ENCODE data around the gene CLASP2. TPM values are rescaled to one million over a fixed set of nuclear protein-coding genes. Genes with fewer than 3 reads are reported as not detected.
"Not testable (repeated sequence)": the region's sequence is repeated elsewhere in the genome, so short reads cannot be mapped to it uniquely, and the experiment has no call there.

Gene CLASP2
- total RNA-seq, result 10 to 100 TPM; 41.8 to 46.6 TPM

- H3K27me3 Mint-ChIP-seq, result no peaks in the 10 kb centered on the region
- H3K4me1 Mint-ChIP-seq (ENCODE audit: low read depth), result peaks cover 9% of the 10 kb centered on the region
- H3K27ac Mint-ChIP-seq, result peak within 1 kb of the TSS; percentile 90
- H3K36me3 Mint-ChIP-seq, result no peaks in the 10 kb centered on the region
- ChIA-PET POLR2A (interaction anchor here (0.8 kb wide), 1 partner anchor 80 kb away, joined by 3 read pairs; the partner anchor contains the start of gene PDCD6IP), CTCF (interaction anchor here (0.6 kb wide), 1 partner anchor 69 kb away, joined by 3 read pairs; no protein-coding TSS in a partner anchor)
- no peaks in the 10 kb centered on the region for H3K9me3 Mint-ChIP-seq
- DNase-seq, result peak; percentile 89
- peak within 1 kb of the TSS; percentile 85 for H3K4me3 Mint-ChIP-seq
- intact Hi-C loops (cut with micrococcal nuclease), result loop anchor here (1.0 to 10.0 kb wide), 6 partner anchors 69 to 763 kb away; partner anchors contain the start of genes CCR4, PDCD6IP and UBP1
Observed at GRCh38 chr3:33717866-33718594, at the start of gene CLASP2. Gene CLASP2, minus strand, starts transcription at chr3:33718254. Its CDS starts 252 bp downstream, at chr3:33718002.

GRCh38 chr3:33758864-33759263 is 40.8 kb upstream of the CLASP2 start:
- intact Hi-C loops (cut with micrococcal nuclease), result no loop called here
- no peak for DNase-seq
- peaks cover 2% of the 10 kb centered on the region for H3K36me3 Mint-ChIP-seq
- H3K4me1 Mint-ChIP-seq (ENCODE audit: low read depth), result no peaks in the 10 kb centered on the region
- no peak overlapping the region for H3K4me3 Mint-ChIP-seq
- ChIA-PET CTCF (interaction anchor here (0.6 kb wide), 1 partner anchor 112 kb away, joined by 3 read pairs; no protein-coding TSS in a partner anchor), POLR2A (no interaction called here)
- peaks cover 13% of the 10 kb centered on the region for H3K9me3 Mint-ChIP-seq
- H3K27ac Mint-ChIP-seq, result no peak overlapping the region
- peaks cover 4% of the 10 kb centered on the region for H3K27me3 Mint-ChIP-seq

- H3K27ac Mint-ChIP-seq, result no peak overlapping the region
- peaks cover 2% of the 10 kb centered on the region for H3K36me3 Mint-ChIP-seq
- ChIA-PET POLR2A (no interaction called here), CTCF (no interaction called here)
- H3K4me3 Mint-ChIP-seq, result no peak overlapping the region
- no peak for DNase-seq
- H3K9me3 Mint-ChIP-seq, result peaks cover 13% of the 10 kb centered on the region
- intact Hi-C loops (cut with micrococcal nuclease), result no loop called here
- peaks cover 4% of the 10 kb centered on the region for H3K27me3 Mint-ChIP-seq
- H3K4me1 Mint-ChIP-seq (ENCODE audit: low read depth), result no peaks in the 10 kb centered on the region
Observed at GRCh38 chr3:33758281-33758680, 40.2 kb upstream of the CLASP2 start.

GRCh38 chr3:33754391-33754790 is 36.3 kb upstream of the CLASP2 start:
- intact Hi-C loops (cut with micrococcal nuclease); H3K27me3 Mint-ChIP-seq; H3K4me1 Mint-ChIP-seq (ENCODE audit: low read depth); CTCF ChIA-PET; DNase-seq; H3K36me3 Mint-ChIP-seq; H3K27ac Mint-ChIP-seq; POLR2A ChIA-PET; H3K4me3 Mint-ChIP-seq: not testable (repeated sequence)
- H3K9me3 Mint-ChIP-seq, result peaks cover 13% of the 10 kb centered on the region

DNA sequence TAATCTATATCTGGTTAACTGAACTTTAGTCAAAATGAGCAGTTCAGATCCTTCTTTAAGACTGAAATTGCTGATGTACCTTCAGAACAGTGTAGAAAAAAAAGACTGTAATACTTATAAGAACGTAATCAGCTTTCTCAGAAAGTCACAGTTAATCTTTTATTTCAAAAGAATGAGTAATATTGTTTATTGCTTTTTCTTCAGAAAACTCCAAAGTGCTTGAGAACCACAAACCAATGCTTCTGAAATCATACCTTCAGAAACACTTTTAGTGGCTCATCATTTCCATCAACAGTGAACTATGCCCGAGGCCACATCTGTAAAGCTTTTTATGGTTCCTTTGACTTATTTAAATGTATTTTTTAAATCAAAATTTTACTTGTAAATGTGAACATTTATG is 33.3 kb upstream of the CLASP2 start:
- CTCF ChIA-PET, result no interaction called here
- H3K27ac Mint-ChIP-seq, result no peak overlapping the region
- no peak for DNase-seq
- POLR2A ChIA-PET, result interaction anchor here (0.7 kb wide), 1 partner anchor 66 kb away, joined by 4 read pairs; no protein-coding TSS in a partner anchor
- H3K4me1 Mint-ChIP-seq (ENCODE audit: low read depth), result peaks cover 6% of the 10 kb centered on the region
- peaks cover 13% of the 10 kb centered on the region for H3K9me3 Mint-ChIP-seq
- H3K36me3 Mint-ChIP-seq, result peaks cover 2% of the 10 kb centered on the region
- peaks cover 1% of the 10 kb centered on the region for H3K27me3 Mint-ChIP-seq
- intact Hi-C loops (cut with micrococcal nuclease), result no loop called here
- no peak overlapping the region for H3K4me3 Mint-ChIP-seq

DNA sequence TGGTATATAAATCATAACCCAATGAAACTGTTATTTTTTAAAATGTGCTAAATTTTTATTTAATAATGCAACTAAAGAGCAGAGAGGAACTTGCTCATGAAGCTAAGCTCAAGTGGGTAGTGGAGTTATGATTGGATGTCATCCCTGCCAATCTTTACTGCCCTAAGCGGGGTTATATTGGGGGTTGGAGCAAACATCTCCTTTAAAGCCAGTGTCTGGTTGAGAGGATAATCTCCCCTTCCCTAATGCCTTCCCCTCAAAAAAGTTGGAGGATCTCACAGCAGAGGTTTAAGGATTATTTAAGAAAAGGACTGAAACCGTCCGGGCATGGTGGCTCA is 32.1 kb upstream of the CLASP2 start:
- Mint-ChIP-seq H3K4me1 (ENCODE audit: low read depth) (peaks cover 6% of the 10 kb centered on the region), H3K27me3 (peaks cover 1% of the 10 kb centered on the region), H3K4me3 (no peak overlapping the region), H3K9me3 (peaks cover 13% of the 10 kb centered on the region), H3K36me3 (peaks cover 2% of the 10 kb centered on the region), H3K27ac (no peak overlapping the region)
- ChIA-PET CTCF (no interaction called here), POLR2A (no interaction called here)
- intact Hi-C loops (cut with micrococcal nuclease), result no loop called here
- DNase-seq, result no peak

DNA sequence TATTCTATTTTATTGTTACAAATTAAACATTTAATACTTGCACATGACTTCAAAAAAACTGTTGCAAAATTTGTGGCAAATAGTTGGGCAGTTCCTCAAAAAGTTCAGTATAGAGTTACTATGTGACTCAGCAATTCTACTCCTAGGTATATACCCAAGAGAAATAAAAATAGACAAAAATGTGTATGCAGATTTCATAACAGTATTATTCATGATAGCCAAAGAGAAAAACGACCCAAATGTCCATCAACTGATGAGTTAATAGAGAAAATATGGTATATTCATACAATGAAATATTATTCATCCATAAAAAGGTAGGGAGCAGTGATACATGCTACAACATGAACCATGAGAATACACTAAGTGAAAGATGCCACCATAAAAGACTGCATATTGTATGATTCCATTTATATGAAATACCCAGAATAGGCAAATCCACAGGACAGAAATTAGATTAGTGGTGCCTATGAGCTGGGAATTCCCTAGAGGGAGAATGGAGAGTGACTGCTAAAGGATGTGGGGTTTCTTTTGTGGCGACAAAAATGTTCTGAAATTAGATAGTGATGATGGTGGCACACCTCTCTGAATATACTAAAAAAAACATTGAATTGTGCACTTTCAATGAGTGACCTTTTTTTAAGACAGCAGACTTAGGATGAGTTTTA is 31.6 kb upstream of the CLASP2 start:
- peaks cover 8% of the 10 kb centered on the region for H3K9me3 Mint-ChIP-seq
- ChIA-PET POLR2A (no interaction called here), CTCF (no interaction called here)
- DNase-seq, result no peak
- H3K4me1 Mint-ChIP-seq (ENCODE audit: low read depth), result peaks cover 6% of the 10 kb centered on the region
- intact Hi-C loops (cut with micrococcal nuclease), result no loop called here
- H3K27ac Mint-ChIP-seq, result no peak overlapping the region
- H3K27me3 Mint-ChIP-seq, result peaks cover 1% of the 10 kb centered on the region
- H3K4me3 Mint-ChIP-seq, result no peak overlapping the region
- H3K36me3 Mint-ChIP-seq, result peaks cover 2% of the 10 kb centered on the region

GRCh38 chr3:33746416-33747116 is 28.5 kb upstream of the CLASP2 start:
- Mint-ChIP-seq H3K4me1 (ENCODE audit: low read depth) (peaks cover 6% of the 10 kb centered on the region), H3K4me3 (no peak overlapping the region), H3K9me3 (no peaks in the 10 kb centered on the region), H3K27me3 (peaks cover 11% of the 10 kb centered on the region), H3K27ac (no peak overlapping the region), H3K36me3 (no peaks in the 10 kb centered on the region)
- CTCF ChIA-PET, result no interaction called here
- intact Hi-C loops (cut with micrococcal nuclease), result no loop called here
- POLR2A ChIA-PET, result no interaction called here
- no peak for DNase-seq

DNA sequence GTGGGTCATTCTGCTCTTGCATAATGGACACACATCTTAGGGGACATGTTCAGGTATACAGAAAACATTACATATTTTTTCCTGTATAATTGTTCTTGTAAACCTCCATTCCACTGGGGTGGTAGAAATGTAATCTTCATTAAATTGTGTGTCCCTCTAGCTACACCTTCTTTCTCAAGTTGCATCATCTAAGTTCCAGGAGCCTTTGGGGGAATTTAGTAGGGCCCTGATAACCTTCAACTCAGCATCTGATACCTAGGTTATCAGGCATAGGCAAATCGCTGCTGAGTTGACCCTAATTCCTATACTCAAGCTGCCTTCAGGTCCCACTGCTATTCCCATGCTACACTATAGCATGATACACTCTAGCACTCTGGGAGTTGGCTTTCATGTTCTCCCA is 19.1 kb upstream of the CLASP2 start:
- Mint-ChIP-seq H3K9me3 (peaks cover 7% of the 10 kb centered on the region), H3K27me3 (peaks cover 6% of the 10 kb centered on the region), H3K4me1 (ENCODE audit: low read depth) (no peaks in the 10 kb centered on the region), H3K36me3 (peaks cover 4% of the 10 kb centered on the region), H3K4me3 (no peak overlapping the region), H3K27ac (no peak overlapping the region)
- CTCF ChIA-PET, result no interaction called here
- no peak for DNase-seq
- intact Hi-C loops (cut with micrococcal nuclease), result no loop called here
- POLR2A ChIA-PET, result no interaction called here

- CTCF ChIA-PET, result interaction anchor here (1.0 kb wide), 1 partner anchor 87 kb away, joined by 3 read pairs; no protein-coding TSS in a partner anchor
- Mint-ChIP-seq H3K9me3 (peaks cover 12% of the 10 kb centered on the region), H3K36me3 (peaks cover 4% of the 10 kb centered on the region), H3K27ac (no peak overlapping the region), H3K4me1 (ENCODE audit: low read depth) (no peaks in the 10 kb centered on the region), H3K27me3 (peaks cover 2% of the 10 kb centered on the region), H3K4me3 (no peak overlapping the region)
- POLR2A ChIA-PET, result no interaction called here
- intact Hi-C loops (cut with micrococcal nuclease), result no loop called here
- peak; percentile 31 for DNase-seq
Observed at GRCh38 chr3:33732394-33732793, 14.3 kb upstream of the CLASP2 start.

GRCh38 chr3:33729993-33730392 is 11.9 kb upstream of the CLASP2 start:
- Mint-ChIP-seq H3K4me3 (no peak overlapping the region), H3K27ac (no peak overlapping the region), H3K4me1 (ENCODE audit: low read depth) (no peaks in the 10 kb centered on the region), H3K36me3 (peaks cover 4% of the 10 kb centered on the region), H3K27me3 (no peaks in the 10 kb centered on the region), H3K9me3 (peaks cover 12% of the 10 kb centered on the region)
- POLR2A ChIA-PET, result no interaction called here
- no peak for DNase-seq
- intact Hi-C loops (cut with micrococcal nuclease), result no loop called here
- CTCF ChIA-PET, result no interaction called here

GRCh38 chr3:33724256-33724655 is 6.2 kb upstream of the CLASP2 start:
- H3K4me1 Mint-ChIP-seq (ENCODE audit: low read depth), result no peaks in the 10 kb centered on the region
- intact Hi-C loops (cut with micrococcal nuclease), result no loop called here
- ChIA-PET CTCF (interaction anchor here (0.6 kb wide), 1 partner anchor 63 kb away, joined by 3 read pairs; no protein-coding TSS in a partner anchor), POLR2A (no interaction called here)
- DNase-seq, result no peak
- no peaks in the 10 kb centered on the region for H3K27me3 Mint-ChIP-seq
- H3K4me3 Mint-ChIP-seq, result no peak overlapping the region
- H3K36me3 Mint-ChIP-seq, result no peaks in the 10 kb centered on the region
- H3K27ac Mint-ChIP-seq, result no peak overlapping the region
- no peaks in the 10 kb centered on the region for H3K9me3 Mint-ChIP-seq

Measured in activated CD4-positive, alpha-beta memory T cell treated with anti-CD3 and anti-CD28 coated beads for 36 hours (primary cell).